ENCODE measurements around the gene HEATR3.

- peak in 1 of 4 experiments; percentile 27 for TF ChIP-seq CTCF (IDR thresholded peaks at IDR 0.05)
- no peak for TF ChIP-seq POLR2AphosphoS5 (IDR thresholded peaks at IDR 0.05)
- no peak for TF ChIP-seq POLR2A (IDR thresholded peaks at IDR 0.05)
Measured at GRCh38 chr16:50066482-50067289, 916 bp downstream of the HEATR3 start.

Data from prostate gland (tissue), 2 donors.